DOHH2 (cell line): Measurements from ENCODE around the gene RHEX.

Experiments
- H3F3A ChIP-seq: fragments of 200-600 bp; sonication (generic), shearing (Covaris generic); 2 replicates; pipeline ENCODE4 v1.6.0; 2016; ENCODE audit warnings: antibody characterized with exemption, mild to moderate bottlenecking; ENCODE audit not compliant: control insufficient read depth, insufficient read depth
- H3K27ac ChIP-seq: fragments of 200-600 bp; sonication (generic); 2 replicates; pipeline ENCODE4 v1.5.1; 2014; ENCODE audit warnings: low read depth, mild to moderate bottlenecking, low read length, moderate library complexity
- H3K27me3 ChIP-seq: fragments of 200-600 bp; sonication (generic); 2 replicates; pipeline ENCODE4 v1.6.1; 2014; ENCODE audit warnings: mild to moderate bottlenecking, low read length, mixed read lengths; ENCODE audit not compliant: control insufficient read depth
- H3K36me3 ChIP-seq: fragments of 200-600 bp; sonication (generic); 2 replicates; pipeline ENCODE4 v1.6.1; 2014; ENCODE audit warnings: mild to moderate bottlenecking, low read length, moderate library complexity, mixed read lengths; ENCODE audit not compliant: control insufficient read depth
- H3K4me1 ChIP-seq: fragments of 200-600 bp; sonication (generic); 2 replicates; pipeline ENCODE4 v1.6.1; 2014; ENCODE audit warnings: mild to moderate bottlenecking, low read length, mixed read lengths; ENCODE audit not compliant: control insufficient read depth
- H3K4me2 ChIP-seq: fragments of 200-600 bp; sonication (generic); 2 replicates; pipeline ENCODE4 v1.6.0; 2014; ENCODE audit warnings: mild to moderate bottlenecking, low read length, moderate library complexity
- H3K4me3 ChIP-seq: fragments of 200-600 bp; sonication (generic); 2 replicates; pipeline ENCODE4 v1.5.1; 2014; ENCODE audit warnings: mild to moderate bottlenecking, low read length, mixed read lengths
- H3K79me2 ChIP-seq: fragments of 200-600 bp; sonication (generic); 2 replicates; pipeline ENCODE4 v1.6.1; 2014; ENCODE audit warnings: mild to moderate bottlenecking, low read length, mixed read lengths; ENCODE audit not compliant: control insufficient read depth
- H3K9me2 ChIP-seq: fragments of 200-600 bp; sonication (generic); replicated peaks from 2 replicates; pipeline ENCODE4 v1.6.1; 2014; ENCODE audit warnings: mild to moderate bottlenecking, low read length, mixed read lengths; ENCODE audit not compliant: control insufficient read depth
- H3K9me3 ChIP-seq: fragments of 200-600 bp; sonication (generic); 2 replicates; pipeline ENCODE4 v1.6.1; 2014; ENCODE audit warnings: antibody characterized with exemption, low read length, mixed read lengths; ENCODE audit not compliant: control insufficient read depth, insufficient read depth
- H4K20me1 ChIP-seq: fragments of 200-600 bp; sonication (generic); 2 replicates; pipeline ENCODE4 v1.6.0; 2014; ENCODE audit warnings: low read depth, mild to moderate bottlenecking, antibody characterized with exemption, low read length, moderate library complexity; ENCODE audit not compliant: control insufficient read depth, insufficient read depth
- EZH2phosphoT487 ChIP-seq: fragments of 200-600 bp; sonication (generic); IDR thresholded peaks from 2 replicates; pipeline ENCODE4 v1.6.1; 2017; ENCODE audit warnings: borderline replicate concordance, mild to moderate bottlenecking, antibody characterized with exemption, low read length, moderate library complexity, mixed read lengths
- TF ChIP-seq, protein P1 (sequence below): fragments of 200-600 bp; sonication (generic); IDR thresholded peaks from one replicate; pipeline ENCODE4 v1.5.1; 2014; ENCODE audit warnings: antibody characterized with exemption, mild to moderate bottlenecking, low read depth, low read length; ENCODE audit not compliant: poor library complexity, severe bottlenecking

The RHEX gene

DNA sequence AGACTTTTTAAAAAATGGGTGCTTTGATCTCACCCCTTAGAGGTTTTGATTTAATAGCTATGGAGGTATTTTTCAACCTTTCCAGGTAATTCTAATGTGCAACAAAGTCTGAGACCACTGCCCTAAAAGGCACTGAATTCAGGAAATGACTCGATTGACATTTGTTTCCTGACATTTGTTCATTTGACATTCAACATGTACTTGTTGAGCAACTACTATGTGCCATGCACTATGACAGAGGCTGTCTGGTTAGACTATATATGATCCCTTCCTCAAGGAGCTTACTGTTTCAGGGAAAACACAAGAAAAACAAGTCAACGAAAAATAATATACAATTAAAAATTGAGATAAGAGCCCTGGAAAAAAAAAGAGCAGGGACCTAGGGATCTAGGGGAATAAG is 89.8 kb downstream of the RHEX start:
- Histone ChIP-seq H3K4me1 (no peaks in the 10 kb centered on the region), H3K27ac (no peak overlapping the region), H3K36me3 (no peaks in the 10 kb centered on the region), H4K20me1 (no peaks in the 10 kb centered on the region), H3K4me3 (no peak overlapping the region), H3K79me2 (no peaks in the 10 kb centered on the region), H3K27me3 (peaks cover 45% of the 10 kb centered on the region), H3K4me2 (no peak overlapping the region), H3K9me2 (no peaks in the 10 kb centered on the region), H3F3A (no peaks in the 10 kb centered on the region), H3K9me3 (no peaks in the 10 kb centered on the region)
- TF ChIP-seq, protein P1, sequence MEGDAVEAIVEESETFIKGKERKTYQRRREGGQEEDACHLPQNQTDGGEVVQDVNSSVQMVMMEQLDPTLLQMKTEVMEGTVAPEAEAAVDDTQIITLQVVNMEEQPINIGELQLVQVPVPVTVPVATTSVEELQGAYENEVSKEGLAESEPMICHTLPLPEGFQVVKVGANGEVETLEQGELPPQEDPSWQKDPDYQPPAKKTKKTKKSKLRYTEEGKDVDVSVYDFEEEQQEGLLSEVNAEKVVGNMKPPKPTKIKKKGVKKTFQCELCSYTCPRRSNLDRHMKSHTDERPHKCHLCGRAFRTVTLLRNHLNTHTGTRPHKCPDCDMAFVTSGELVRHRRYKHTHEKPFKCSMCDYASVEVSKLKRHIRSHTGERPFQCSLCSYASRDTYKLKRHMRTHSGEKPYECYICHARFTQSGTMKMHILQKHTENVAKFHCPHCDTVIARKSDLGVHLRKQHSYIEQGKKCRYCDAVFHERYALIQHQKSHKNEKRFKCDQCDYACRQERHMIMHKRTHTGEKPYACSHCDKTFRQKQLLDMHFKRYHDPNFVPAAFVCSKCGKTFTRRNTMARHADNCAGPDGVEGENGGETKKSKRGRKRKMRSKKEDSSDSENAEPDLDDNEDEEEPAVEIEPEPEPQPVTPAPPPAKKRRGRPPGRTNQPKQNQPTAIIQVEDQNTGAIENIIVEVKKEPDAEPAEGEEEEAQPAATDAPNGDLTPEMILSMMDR, result no peak
- no peak for TF ChIP-seq EZH2phosphoT487

DNA sequence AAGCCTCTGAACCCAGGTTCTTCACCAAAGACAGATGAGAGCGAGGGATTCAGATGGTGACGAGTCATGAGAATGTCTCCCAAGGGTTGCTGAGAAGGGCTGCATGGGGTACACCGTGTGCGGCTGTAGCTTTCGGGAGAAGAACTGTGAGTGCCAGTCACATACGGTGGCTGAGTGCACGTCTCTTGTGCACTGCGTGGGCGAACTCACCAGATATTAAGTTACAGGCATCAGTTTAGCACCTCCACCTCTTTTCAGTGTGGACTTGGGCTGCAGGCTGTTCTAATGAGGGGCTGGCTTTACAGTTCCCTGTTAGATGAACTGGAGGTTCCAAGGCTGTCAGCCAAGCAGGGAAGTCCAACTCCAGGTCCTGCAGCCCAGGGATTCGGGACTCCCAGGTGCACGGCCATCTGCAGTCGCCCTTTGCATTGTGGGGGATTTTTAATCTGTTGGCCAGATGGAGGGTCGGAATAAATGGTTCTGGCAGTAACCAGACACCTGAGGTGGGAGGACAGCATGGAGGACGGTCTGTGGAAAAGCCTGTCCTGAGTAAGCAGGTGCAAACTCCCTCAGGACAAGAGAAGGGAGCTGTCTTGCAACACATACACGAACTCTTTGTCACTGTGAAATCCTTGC is 90.7 kb downstream of the RHEX start:
- H3F3A ChIP-seq, result no peaks in the 10 kb centered on the region
- peaks cover 38% of the 10 kb centered on the region for H3K27me3 ChIP-seq
- H3K9me2 ChIP-seq, result no peaks in the 10 kb centered on the region
- H3K79me2 ChIP-seq, result no peaks in the 10 kb centered on the region
- no peak overlapping the region for H3K4me2 ChIP-seq
- TF ChIP-seq, protein P1, result no peak
- TF ChIP-seq EZH2phosphoT487, result no peak
- no peaks in the 10 kb centered on the region for H3K9me3 ChIP-seq
- H3K4me1 ChIP-seq, result no peaks in the 10 kb centered on the region
- H3K4me3 ChIP-seq, result no peak overlapping the region
- H3K27ac ChIP-seq, result no peak overlapping the region
- no peaks in the 10 kb centered on the region for H4K20me1 ChIP-seq
- H3K36me3 ChIP-seq, result no peaks in the 10 kb centered on the region

DNA sequence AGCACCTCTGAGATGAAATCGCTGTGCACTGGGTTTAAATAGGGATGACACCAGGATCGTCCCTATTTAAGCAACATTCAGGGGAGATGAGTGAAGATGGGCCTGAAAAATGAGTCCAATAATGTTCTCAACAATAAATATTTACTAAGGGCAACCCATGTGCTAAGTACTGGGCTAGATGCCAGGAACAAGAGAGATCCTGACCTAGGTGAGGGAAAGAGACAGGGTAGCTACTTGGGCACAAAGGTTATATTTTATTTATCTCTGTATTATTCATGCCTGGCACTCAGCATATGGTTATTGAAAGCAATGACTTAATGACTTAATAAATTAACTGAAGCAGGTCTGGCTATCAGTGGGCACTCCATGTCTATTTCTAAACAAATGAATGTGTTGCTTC is 91.6 kb downstream of the RHEX start:
- no peak overlapping the region for H3K4me2 ChIP-seq
- H3K9me3 ChIP-seq, result no peaks in the 10 kb centered on the region
- H3K4me1 ChIP-seq, result no peaks in the 10 kb centered on the region
- no peak overlapping the region for H3K4me3 ChIP-seq
- TF ChIP-seq, protein P1, result no peak
- no peak for TF ChIP-seq EZH2phosphoT487
- H3K36me3 ChIP-seq, result no peaks in the 10 kb centered on the region
- H4K20me1 ChIP-seq, result no peaks in the 10 kb centered on the region
- H3K27me3 ChIP-seq, result peaks cover 38% of the 10 kb centered on the region
- H3K79me2 ChIP-seq, result no peaks in the 10 kb centered on the region
- no peaks in the 10 kb centered on the region for H3K9me2 ChIP-seq
- no peak overlapping the region for H3K27ac ChIP-seq
- H3F3A ChIP-seq, result no peaks in the 10 kb centered on the region
